HUES6 (cell line): ENCODE data around the gene LCNL1.
A peak's percentile ranks its signal among the peaks of the same experiment; 100 is the strongest.

ENCODE experiments used
- H3K27ac ChIP-seq: 2 replicates; pipeline ENCODE4 v1.7.0; 2013; ENCODE audit warnings: low read depth, mild to moderate bottlenecking, low read length, inconsistent platforms
- H3K27me3 ChIP-seq: 2 replicates; pipeline ENCODE4 v1.6.1; 2013; ENCODE audit warnings: low read length; ENCODE audit not compliant: control insufficient read depth, insufficient read depth
- H3K36me3 ChIP-seq: 2 replicates; pipeline ENCODE4 v1.6.1; 2013; ENCODE audit warnings: low read length; ENCODE audit not compliant: control insufficient read depth, insufficient read depth
- H3K4me1 ChIP-seq: 2 replicates; pipeline ENCODE4 v1.6.1; 2013; ENCODE audit warnings: low read length; ENCODE audit not compliant: control insufficient read depth, insufficient read depth
- H3K4me3 ChIP-seq: 2 replicates; pipeline ENCODE4 v1.5.1; 2013; ENCODE audit warnings: low read depth, low read length
- H3K9ac ChIP-seq: one replicate; pipeline ENCODE4 v1.6.1; 2013; ENCODE audit warnings: mild to moderate bottlenecking, low read length
- H3K9me3 ChIP-seq: 2 replicates; pipeline ENCODE4 v1.6.1; 2013; ENCODE audit warnings: low read depth, low read length; ENCODE audit not compliant: control insufficient read depth, insufficient read depth

Gene LCNL1

DNA sequence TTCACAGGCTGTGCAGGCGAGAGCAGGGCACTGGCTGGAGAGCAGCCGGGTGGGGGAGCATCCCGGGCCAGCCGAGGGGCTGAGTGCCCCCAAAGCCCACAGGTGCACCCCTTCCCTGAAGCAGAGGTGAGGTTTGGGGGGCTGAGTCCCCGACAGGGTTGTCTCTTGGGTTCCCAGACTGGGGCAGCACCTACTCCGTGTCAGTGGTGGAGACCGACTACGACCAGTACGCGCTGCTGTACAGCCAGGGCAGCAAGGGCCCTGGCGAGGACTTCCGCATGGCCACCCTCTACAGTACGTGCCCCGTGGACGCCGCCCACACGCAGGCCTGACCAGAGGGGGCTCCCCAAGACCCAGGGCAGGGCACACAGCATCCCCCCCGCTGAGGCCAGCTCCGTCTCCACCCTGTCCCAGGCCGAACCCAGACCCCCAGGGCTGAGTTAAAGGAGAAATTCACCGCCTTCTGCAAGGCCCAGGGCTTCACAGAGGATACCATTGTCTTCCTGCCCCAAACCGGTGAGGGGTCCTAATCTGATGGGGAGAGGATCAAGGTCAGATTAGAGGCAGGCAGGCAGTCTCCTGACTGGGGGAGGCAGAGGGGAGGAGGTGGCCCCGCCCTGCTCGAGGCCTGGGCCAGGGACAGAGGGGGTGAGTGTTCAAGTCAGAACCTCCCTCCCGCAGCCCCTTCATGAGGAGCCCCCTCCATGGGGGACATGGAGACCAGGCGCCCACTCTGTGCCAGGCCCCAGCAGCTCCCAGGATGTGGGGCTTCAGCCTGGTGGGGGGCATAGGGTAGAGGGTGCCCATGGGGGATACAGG, 2.8 kb upstream of the LCNL1 start:
- peaks cover 22% of the 10 kb centered on the region for H3K27me3 ChIP-seq
- H3K4me1 ChIP-seq, result peaks cover 7% of the 10 kb centered on the region
- no peak overlapping the region for H3K4me3 ChIP-seq
- no peaks in the 10 kb centered on the region for H3K9me3 ChIP-seq
- no peaks in the 10 kb centered on the region for H3K36me3 ChIP-seq
- no peak overlapping the region for H3K27ac ChIP-seq
- H3K9ac ChIP-seq, result no peak overlapping the region

GRCh38 chr9:136980669-136981478, 1.9 kb upstream of the LCNL1 start:
- Histone ChIP-seq H3K4me1 (peaks cover 10% of the 10 kb centered on the region), H3K4me3 (no peak overlapping the region), H3K9me3 (no peaks in the 10 kb centered on the region), H3K27me3 (peaks cover 27% of the 10 kb centered on the region), H3K27ac (no peak overlapping the region), H3K36me3 (no peaks in the 10 kb centered on the region), H3K9ac (no peak overlapping the region)

- peaks cover 10% of the 10 kb centered on the region for H3K4me1 ChIP-seq
- H3K36me3 ChIP-seq, result no peaks in the 10 kb centered on the region
- peaks cover 31% of the 10 kb centered on the region for H3K27me3 ChIP-seq
- no peak overlapping the region for H3K4me3 ChIP-seq
- H3K27ac ChIP-seq, result no peak overlapping the region
- no peaks in the 10 kb centered on the region for H3K9me3 ChIP-seq
- no peak overlapping the region for H3K9ac ChIP-seq
These were observed 1.1 kb upstream of the LCNL1 start for GRCh38 chr9:136981588-136982231.

GRCh38 chr9:136983167-136983566, 374 bp downstream of the LCNL1 start:
- Histone ChIP-seq H3K27ac (no peak overlapping the region), H3K36me3 (no peaks in the 10 kb centered on the region), H3K9ac (no peak overlapping the region), H3K4me1 (peaks cover 4% of the 10 kb centered on the region), H3K9me3 (no peaks in the 10 kb centered on the region), H3K27me3 (peaks cover 22% of the 10 kb centered on the region; the same call in 1 of the 2 replicates), H3K4me3 (no peak overlapping the region)

GRCh38 chr9:136983656-136984314, 992 bp downstream of the LCNL1 start:
- Histone ChIP-seq H3K27ac (no peak overlapping the region), H3K4me1 (peaks cover 4% of the 10 kb centered on the region), H3K36me3 (no peaks in the 10 kb centered on the region), H3K9ac (no peak overlapping the region), H3K4me3 (no peak overlapping the region), H3K27me3 (peaks cover 22% of the 10 kb centered on the region; the same call in 1 of the 2 replicates), H3K9me3 (no peaks in the 10 kb centered on the region)

GRCh38 chr9:136984464-136985026, 1.8 kb downstream of the LCNL1 start:
- Histone ChIP-seq H3K9ac (no peak overlapping the region), H3K4me1 (peaks cover 4% of the 10 kb centered on the region), H3K27me3 (peaks cover 22% of the 10 kb centered on the region; the same call in 1 of the 2 replicates), H3K9me3 (no peaks in the 10 kb centered on the region), H3K4me3 (peak overlapping the region; percentile 46; the same call in 1 of the 2 replicates), H3K36me3 (no peaks in the 10 kb centered on the region), H3K27ac (no peak overlapping the region)

GRCh38 chr9:136985027-136985602, 2.3 kb downstream of the LCNL1 start:
- Histone ChIP-seq H3K27ac (no peak overlapping the region), H3K4me1 (peaks cover 4% of the 10 kb centered on the region), H3K9me3 (peaks cover under 1% of the 10 kb centered on the region; the same call in 1 of the 2 replicates), H3K9ac (no peak overlapping the region), H3K36me3 (no peaks in the 10 kb centered on the region), H3K27me3 (peaks cover 22% of the 10 kb centered on the region; the same call in 1 of the 2 replicates), H3K4me3 (peak overlapping the region; percentile 46)

DNA sequence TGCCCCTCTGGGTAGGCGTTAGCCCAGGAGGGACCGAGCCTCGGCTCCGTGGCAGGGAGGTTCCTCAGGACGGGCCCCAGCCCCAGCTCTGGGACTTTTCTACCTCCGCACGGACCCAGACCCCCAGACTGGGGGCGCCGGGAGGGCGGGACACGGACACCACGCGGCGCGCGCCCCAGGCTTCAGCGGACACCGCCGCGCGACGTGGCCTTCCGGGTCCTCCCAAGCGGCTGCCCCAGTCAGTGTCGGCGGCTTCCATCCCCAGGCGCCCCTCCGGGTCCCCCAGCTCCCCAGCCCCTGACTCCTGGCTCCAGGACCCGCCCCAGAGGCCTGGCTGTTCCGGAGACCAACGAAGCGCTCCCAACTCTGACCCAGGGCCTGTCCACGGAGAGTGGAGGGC, 3.1 kb downstream of the LCNL1 start:
- H3K4me3 ChIP-seq, result no peak overlapping the region
- peaks cover 4% of the 10 kb centered on the region for H3K4me1 ChIP-seq
- H3K27me3 ChIP-seq, result peaks cover 22% of the 10 kb centered on the region; the same call in 1 of the 2 replicates
- H3K9ac ChIP-seq, result no peak overlapping the region
- H3K9me3 ChIP-seq, result peaks cover 8% of the 10 kb centered on the region
- H3K36me3 ChIP-seq, result no peaks in the 10 kb centered on the region
- H3K27ac ChIP-seq, result no peak overlapping the region

DNA sequence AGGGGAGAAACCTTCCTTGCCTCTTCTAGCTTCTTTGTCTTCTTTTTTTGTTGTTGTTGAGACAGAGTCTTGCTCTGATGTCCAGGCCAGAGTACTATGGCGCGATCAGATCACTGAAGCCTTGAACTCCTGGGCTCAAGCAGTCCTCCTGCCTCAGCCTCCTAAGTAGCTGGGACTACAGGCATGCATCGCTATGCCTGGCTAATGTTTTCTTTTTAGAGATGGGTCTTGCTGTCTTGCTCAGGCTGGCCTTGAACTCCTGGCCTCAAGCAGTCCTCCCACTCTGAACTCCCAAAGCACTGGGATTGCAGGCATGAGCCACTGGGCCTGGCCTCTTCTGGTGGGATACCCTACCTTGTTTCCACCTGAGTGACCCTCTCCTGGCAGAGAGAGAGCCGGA, 6.1 kb downstream of the LCNL1 start:
- no peak overlapping the region for H3K9ac ChIP-seq
- H3K4me3 ChIP-seq, result no peak overlapping the region
- no peaks in the 10 kb centered on the region for H3K36me3 ChIP-seq
- H3K4me1 ChIP-seq, result peaks cover 8% of the 10 kb centered on the region
- peaks cover 11% of the 10 kb centered on the region for H3K9me3 ChIP-seq
- peaks cover 19% of the 10 kb centered on the region; the same call in 1 of the 2 replicates for H3K27me3 ChIP-seq
- H3K27ac ChIP-seq, result no peak overlapping the region
